Anterior cingulate cortex (tissue), 58 donors: Measurements from ENCODE around the gene IGFBP1.

Experiments used
- DNase-seq, 58 donors: peaks; one replicate each; lab custom pipeline; 2025; lab: John Stamatoyannopoulos, UW

Gene IGFBP1

GRCh38 chr7:45878457-45879144 lies 9.7 kb upstream of the IGFBP1 start:
- no peak for DNase-seq

- no peak for DNase-seq
Observed at GRCh38 chr7:45880433-45880860, 7.8 kb upstream of the IGFBP1 start.

DNA sequence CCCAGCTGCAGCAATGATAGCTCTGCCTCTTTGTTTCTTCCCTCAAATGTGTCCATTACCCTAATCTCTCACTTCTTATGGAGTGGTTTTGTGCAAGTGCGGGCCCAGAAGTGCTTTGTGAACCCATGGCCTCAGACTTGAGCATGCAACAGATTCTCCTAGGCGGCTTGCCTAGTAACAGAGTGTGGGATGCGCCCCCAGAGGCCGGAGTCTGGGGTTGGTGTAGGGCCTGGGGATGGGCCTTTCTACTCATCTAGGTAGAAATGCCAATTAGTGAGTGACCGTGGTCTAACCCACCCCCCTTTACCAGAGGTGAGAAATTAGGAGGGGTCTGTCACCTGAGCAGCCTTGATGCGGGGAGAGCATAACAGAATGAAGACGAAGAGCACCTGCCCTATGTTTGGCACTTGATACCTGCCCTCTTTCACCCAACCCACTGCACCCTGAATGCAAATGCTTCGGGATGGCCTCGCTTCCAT lies 7.0 kb upstream of the IGFBP1 start:
- DNase-seq, result no peak

DNA sequence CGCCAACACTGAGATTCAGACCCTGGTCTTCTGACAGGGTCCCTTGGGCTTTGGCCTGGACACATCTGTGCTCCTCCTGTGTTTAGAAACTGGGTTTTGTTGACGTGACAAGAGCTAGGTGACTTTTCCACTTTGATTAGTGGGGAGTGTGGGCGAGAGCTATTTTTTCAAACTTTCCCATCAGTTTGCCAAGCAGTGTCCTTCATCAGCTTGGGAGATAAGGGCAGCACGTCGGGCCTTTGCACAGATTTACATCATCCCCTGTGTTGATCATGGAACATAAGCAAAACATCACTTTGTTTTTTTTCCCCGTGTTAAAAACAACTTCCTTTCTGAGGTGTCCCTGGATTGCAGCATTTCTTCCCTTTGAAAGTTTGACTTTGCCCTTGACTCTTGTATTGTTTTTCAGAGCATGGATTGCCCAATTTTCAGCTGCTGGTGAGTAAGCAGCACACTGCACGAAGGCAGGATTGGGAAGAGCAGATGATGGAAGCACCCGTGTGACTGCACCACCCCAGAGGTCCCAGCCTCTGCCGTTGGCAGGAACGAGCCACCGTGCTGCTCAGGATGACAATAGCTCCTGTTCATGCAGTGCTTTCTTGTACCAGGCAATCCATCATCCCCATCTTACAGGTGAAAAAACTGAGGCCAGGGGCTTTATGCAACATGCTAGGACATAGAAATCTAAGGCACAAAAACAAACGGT lies 6.4 kb upstream of the IGFBP1 start:
- DNase-seq, result no peak

GRCh38 chr7:45882465-45882810 lies 5.8 kb upstream of the IGFBP1 start:
- DNase-seq, result no peak

DNA sequence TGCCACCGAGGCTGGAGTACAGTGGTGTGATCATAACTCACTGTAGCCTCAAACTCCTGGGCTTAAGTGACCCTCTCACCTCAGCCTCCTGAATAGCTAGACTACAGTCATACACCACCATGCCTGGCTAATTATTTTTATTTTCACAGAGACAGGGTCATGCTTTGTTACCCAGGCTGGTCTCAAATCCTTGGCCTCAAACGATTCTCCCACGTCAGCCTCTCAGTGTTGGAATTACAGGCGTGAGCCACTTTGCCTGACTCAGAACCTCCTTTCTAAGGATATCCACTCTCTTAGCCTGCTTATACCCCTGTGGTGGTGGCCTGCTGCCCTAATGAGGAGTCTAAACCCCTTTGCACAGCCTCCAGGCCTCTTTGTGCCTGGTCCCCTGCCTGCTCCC lies 4.2 kb upstream of the IGFBP1 start:
- DNase-seq, result no peak

- no peak for DNase-seq
Observed at GRCh38 chr7:45885264-45885882, 2.9 kb upstream of the IGFBP1 start.

DNA sequence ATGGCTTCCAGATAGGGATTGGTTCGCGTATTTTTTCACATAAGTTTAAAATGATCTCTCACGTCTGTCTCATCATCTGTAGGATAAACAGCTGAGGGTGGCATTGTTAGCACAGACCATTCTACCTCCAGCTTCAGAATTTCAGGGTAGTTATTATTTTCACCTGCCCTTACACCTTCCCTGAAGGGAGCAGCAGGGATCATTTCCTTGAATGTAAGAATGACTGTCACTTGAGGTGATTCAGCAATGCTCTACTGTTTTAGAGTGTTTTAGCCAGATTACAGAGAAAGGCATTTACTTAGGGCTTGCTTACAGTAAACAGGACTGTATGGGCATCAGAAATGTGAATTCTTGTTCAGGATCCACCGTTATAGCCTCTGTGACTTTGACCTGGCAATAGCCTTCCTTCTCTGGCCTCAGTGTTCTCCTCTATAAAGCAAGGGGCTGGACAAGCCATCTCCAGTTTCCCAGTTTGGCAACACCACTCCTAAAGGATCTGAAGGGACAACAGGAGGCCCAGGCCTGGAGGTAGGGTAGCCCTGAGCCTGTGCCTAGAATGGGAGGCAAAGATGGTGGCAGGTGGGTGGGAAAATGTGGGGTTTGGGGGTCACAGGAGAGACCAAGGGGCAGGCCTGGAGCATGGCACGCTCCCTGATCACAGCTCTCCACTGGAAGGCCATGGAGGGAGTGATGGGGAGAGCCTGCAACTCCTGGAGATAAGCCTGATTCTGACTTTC lies 1.2 kb upstream of the IGFBP1 start:
- DNase-seq, result no peak

- DNase-seq, result peak in 1 of 58 donors; percentile 17
Observed at GRCh38 chr7:45888993-45889366, 692 bp downstream of the IGFBP1 start.

DNA sequence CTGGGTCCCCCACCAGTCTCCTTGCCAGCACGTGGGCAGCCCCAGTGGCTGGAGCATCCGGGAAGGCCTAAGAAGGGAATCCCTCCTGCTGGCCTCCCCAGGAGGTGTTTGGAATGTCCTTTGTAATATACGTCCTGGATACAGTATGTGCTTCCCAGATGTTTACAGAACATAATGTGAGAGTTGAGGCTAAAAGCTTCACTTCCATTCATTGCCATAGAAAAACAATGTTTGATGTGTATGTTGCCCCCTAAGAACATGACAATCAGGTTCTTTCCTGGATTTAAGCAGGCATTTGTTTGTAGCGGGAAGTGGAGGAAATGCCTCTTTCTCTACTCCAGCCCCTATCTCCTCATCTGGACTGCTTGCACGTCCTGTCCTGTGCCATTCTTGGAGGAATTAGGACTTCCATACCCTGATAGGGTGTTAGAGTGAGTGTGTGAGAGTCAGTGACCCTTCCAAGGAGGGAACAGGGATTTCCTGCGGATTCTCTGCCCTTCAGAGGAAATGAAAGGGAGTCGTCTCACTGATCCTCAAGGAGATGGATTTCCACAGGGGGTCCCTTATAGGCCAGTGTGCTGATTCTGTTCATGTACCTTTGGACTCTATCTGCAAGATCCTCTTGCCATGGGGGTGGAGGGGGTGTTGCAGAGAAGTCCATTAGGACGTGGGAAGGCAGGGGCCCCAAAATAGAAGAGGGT lies 1.2 kb downstream of the IGFBP1 start:
- DNase-seq, result no peak

DNA sequence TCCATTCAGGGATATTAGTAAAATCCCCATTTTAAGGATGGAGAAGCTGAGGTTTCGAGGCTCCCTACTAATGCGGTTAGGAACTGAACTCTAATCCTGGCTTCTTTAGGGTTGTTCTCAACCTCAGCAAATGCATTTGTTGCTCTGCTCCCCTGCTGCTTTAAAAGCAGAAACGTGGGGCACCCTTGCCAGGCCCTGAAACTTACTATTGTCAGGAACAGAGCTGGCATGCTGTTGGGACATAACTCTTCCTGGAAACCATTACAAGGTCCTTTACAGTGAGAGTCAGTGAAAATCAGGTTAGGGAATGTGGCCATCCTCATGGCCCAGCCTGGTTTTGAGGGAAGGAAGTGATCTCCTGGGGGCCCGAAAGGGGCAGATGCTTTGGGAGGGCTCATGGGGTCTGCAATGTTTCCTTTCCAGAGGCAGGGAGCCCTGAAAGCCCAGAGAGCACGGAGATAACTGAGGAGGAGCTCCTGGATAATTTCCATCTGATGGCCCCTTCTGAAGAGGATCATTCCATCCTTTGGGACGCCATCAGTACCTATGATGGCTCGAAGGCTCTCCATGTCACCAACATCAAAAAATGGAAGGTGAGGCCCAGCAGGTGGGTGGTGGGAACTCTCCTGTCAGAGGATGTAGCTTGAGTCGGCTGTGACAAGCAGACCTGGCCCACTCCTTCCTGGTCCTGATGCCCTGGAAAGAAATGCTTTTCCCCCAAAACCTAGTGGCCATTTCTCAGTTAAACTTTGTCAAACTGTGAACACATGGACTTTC lies 2.0 kb downstream of the IGFBP1 start:
- no peak for DNase-seq

DNA sequence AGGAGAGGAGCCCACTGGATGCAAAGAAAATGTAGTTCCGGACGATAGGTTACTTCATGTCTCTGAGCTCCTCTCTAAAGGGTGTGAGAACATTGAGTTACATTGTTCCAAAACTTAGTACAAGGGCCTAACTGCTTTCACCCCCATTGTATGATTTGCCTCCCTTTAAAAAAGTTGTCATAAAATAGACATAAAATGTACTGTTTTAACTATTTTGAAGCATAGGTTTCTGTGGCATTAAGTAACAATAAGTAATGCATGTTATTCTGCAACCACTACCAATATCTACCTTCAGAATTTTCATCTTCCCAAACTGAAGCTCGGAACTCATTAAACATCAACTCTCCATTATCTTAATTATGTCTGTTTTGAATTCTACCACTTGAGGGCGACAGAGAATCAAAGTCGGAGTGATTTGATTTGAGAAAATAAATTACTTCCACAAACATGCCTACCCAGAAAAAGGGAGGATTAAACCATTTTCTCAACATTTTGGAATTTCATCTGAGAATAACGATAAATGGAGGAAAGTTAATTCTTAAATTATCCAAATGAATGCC lies 2.7 kb downstream of the IGFBP1 start:
- peak in 2 of 58 donors; percentile 3 to 34 for DNase-seq

DNA sequence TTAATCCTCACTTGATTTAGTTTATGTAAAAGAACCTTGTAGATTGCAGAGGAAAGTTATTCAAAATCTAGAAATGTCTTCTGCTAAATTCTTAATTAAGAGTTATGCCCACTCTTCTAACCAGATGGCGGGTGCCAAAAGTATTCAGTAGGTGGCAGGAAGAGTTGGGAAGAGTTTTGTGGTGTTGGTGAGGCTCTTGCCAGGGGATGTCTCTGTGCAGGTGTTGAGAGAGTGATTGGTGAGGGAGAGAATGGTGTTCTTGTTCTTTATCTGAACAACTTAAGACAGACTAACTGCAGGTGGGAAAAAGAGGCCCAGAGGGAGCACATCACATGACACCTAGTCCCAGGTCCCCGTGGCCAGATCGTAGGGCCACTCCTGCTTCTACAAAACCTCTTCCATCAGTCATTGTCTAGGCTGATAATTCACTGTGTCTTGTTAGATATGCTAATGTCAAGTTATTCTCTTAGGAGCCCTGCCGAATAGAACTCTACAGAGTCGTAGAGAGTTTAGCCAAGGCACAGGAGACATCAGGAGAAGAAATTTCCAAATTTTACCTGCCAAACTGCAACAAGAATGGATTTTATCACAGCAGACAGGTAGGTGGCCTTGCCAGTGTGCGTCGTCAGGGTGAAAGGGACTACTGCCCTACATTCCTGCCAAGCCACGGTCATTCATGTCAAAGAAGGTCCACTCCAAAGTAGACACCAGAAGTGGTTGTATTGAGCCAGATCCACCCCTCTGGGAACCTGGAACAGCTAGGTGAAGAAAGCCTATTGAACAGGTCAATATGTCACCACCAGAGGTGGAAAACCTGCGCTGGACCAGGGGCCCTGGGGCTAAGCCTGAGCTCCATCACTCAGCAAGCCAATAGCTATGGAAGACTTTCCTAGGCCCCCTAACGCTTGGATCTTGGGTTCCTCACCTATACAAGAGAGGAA lies 3.4 kb downstream of the IGFBP1 start:
- DNase-seq, result no peak

DNA sequence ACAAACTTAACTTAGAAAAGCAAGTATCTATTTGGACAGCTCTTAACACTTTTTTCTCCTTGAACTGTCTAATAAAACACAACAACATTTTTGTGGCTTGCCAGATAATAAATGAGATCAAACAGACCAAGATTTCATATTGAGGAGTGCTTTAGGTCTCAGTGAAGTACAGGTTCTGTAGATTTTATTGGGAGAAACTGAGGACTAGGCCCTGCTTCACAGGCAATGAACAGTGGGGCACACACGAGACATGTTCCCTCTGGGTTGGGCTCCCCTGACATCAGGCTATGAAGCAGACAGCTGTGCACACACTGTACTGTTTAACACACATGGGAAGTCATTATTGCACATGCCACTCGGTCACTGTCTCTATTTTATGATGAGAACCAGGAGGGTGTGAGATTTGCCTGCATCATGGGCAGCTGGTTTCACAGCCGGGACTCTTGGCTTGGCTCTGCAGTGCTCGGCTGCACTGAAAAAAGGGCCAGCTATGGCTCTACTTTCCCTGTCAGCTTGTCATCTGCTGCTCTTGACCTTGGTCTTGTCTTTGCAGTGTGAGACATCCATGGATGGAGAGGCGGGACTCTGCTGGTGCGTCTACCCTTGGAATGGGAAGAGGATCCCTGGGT lies 4.2 kb downstream of the IGFBP1 start:
- DNase-seq, result no peak

GRCh38 chr7:45893374-45893995 lies 5.2 kb downstream of the IGFBP1 start:
- no peak for DNase-seq

DNA sequence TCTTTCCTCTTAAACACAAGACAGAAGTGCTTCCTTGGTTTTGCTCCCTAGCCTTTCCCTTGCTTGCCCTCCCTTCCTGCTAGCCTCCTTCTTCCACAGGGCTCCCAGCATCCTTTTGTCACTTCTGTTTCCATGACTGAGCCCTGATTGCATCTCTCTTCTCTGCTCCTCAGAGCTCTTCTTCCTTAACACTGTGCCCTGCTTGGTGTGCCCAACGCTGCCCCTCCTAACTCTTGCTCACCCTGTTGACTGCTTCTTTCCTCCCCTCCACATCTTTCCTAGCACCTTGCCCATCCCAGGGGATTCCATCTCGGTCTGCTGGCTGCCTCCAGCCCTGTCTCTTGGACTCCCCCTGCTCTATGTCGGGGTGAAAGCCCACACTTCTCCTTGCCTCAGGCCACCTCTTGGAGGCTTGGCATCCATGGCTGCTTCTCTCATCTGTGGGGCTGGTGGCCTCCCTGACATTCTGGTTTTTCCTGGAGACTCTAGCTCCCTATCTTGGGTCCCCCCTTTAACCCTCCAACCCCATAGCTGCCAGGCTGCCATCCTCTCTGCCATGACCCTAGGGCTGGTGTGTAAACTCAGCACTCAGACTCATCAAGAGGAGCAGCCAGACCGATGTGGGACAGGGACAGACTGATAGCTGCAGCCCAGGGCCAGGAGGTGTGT lies 5.8 kb downstream of the IGFBP1 start:
- DNase-seq, result no peak

- no peak for DNase-seq
Observed at GRCh38 chr7:45894665-45895062, 6.4 kb downstream of the IGFBP1 start.
